ENCODE measurements around the gene MMP25. TPM values are rescaled to one million over a fixed set of nuclear protein-coding genes. Genes with fewer than 3 reads are reported as not detected.
"Not testable (repeated sequence)": the region's sequence is repeated elsewhere in the genome, so short reads cannot be mapped to it uniquely, and the experiment has no call there.

The MMP25 gene
- polyA plus RNA-seq, 1 donor: 1.9 TPM

GRCh38 chr16:3029491-3030221 is 16.7 kb upstream of the MMP25 start:
- no peak for DNase-seq (ENCODE audit: low read depth)

DNA sequence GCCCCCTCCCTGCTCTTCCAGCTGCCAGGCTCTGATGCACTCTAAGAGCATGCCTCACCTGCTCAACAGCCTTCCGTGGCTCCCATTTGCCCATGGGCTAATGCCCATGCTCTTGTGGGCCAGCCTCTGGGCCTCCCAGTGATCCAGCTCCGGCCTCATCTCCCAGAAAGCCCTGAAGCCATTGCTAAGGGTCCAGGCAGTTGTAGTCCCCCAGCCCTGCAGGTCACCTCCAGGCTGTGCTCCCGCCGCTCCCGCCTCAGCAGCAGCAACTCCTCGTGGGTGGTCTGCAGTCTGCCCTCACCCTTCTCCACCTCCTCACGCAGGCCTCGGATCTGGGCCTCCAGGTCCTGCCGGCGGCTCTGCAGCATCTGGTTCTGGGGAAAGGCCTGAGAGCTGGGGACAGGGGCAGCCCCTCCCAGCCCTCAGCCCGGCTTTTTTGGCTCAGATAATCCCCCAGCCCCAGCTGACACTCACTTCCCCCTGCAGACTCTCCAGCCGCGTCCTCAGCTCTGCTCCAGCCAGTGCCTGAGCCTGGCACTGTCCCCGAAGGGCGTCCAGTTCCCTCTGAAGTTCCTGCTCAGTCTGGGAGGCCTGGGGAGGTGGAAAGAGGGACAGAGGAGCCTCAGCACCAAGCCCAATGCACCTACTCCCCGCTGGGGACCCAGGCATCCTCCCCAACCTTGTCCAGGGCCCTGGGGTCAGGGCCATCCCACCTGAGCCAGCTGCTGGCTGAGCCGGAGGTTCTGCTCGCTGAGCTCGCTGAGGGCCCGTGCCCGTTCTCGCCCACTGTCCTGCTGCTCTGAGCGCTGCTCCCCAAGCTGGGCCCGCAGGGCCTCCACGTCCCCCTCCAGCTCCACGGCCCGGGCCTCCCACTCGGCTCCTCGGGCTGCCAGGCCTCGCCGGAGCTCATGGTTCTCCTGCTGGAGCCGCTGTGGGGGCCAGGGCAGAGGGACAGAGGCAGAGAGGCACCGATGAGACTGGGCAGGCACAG is 15.8 kb upstream of the MMP25 start:
- DNase-seq (ENCODE audit: low read depth): no peak

GRCh38 chr16:3032624-3033023 is 13.7 kb upstream of the MMP25 start:
- DNase-seq (ENCODE audit: low read depth): no peak

GRCh38 chr16:3035289-3035971 is 10.9 kb upstream of the MMP25 start:
- DNase-seq (ENCODE audit: low read depth): no peak

DNA sequence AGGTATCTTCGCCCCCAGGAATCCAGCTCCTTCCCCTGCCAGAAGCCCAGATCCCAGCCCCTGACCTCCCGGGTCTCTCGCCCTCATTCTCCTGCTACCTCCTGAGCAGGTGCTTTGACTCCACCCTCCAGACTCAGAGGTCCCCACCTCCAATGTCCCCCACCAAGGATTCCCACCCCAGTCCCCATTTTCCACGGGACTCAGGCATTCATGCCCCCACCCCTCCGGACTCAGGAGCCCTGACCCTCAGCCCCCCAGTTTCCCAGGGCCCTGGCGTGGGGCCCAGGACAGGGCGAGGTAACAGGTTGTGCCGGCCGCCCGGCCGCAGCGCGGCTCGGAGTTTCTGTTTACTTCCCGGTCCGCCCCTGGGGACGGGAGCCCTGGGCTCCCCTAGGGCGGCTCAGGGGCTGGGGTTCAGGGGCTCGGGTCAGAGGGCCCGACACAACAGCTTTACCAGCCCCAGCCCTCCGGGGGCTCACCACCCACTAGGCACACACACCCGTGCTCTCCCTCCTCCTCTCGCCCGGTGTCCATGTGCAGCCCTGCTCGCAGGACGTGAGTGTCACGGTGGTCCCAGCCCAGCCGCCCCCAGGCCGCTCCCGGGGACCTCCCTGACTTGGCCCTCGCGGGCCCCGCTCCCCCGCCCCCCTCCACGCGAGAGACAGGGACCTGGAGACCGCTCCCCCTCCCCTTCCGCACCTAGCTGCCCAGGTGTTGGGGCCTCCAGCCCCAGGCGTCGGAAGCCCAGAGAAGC is 10.2 kb upstream of the MMP25 start:
- no peak for DNase-seq (ENCODE audit: low read depth)

GRCh38 chr16:3036726-3037315 is 9.5 kb upstream of the MMP25 start, which contains the start of gene BICDL2:
TSS of gene BICDL2 (minus strand) at chr16:3036944. CDS start at chr16:3035496, 1,448 bp downstream.
- DNase-seq (ENCODE audit: low read depth): no peak

- no peak for DNase-seq (ENCODE audit: low read depth)
Measured at GRCh38 chr16:3038256-3038655, 8.1 kb upstream of the MMP25 start.

DNA sequence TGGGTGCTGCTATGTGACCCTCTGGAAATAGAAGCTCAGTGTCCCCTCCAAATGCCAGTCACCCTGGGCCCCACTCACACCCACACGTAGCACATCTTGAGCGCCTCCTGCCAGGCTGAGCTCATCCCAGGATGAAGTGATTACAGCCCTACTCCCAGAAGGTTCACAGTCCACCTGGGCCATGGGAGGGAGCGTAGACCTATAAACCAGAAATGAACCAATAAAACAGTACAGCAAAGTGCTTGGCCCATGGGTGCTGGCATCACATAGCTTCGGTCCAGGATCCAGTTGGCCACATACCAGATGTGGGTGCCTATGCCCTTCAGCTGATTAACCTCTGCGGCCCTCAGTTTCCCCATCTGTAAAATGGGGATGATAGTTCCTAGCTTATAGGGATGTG is 7.5 kb upstream of the MMP25 start:
- no peak for DNase-seq (ENCODE audit: low read depth)

- no peak for DNase-seq (ENCODE audit: low read depth)
Measured at GRCh38 chr16:3042376-3042775, 4.0 kb upstream of the MMP25 start.

DNA sequence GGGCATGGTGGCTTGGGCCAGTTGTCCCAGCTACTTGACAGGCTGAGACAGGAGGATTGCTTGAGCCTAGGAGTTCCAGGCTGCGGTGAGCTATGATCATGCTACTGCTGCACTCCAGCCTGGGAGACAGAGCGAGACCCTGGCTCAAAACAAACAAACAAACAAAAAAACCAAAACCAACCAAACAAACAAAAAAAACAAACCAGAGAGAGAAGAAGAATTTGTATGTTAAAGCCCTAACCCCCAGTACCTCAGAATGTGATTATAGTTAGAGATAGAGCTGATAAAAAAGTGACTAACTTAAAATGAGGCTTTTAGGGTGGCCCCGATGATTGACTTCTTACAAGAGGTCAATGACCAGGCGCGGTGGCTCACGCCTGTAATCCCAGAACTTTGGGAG is 1.7 kb upstream of the MMP25 start:
- no peak for DNase-seq (ENCODE audit: low read depth)

DNA sequence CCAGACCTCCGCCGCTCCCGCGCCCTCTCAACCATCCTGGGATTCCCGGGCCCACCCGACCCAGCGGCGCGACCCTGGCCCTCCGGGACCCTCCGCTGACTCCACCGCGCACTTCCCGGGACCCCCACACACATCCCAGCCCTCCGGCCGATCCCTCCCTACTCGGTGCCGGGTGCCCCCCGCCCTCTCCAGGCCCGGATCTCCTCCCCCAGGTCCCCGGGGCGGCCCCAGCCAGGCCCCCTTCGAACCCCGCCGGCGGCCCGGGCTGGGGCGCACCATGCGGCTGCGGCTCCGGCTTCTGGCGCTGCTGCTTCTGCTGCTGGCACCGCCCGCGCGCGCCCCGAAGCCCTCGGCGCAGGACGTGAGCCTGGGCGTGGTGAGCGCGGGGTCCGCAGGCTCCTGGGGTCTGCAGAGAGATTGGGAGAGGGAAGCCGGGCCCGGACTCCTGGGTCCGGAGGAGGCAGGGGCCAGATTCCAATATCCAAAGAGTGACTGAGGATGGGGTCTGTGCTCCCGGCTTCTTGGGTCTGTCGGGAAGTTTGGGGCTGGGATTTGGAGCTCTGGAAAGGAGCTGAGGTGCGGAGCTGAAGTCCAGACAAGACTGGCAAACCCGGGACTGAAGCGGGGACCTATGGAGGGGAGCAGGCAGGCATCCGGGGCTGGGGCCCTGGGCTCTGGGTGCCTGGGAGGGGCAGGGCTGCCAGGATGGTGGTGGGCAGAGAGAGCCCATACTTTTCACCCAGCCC is 453 bp downstream of the MMP25 start:
- DNase-seq (ENCODE audit: low read depth): no peak

GRCh38 chr16:3047387-3047720 is 993 bp downstream of the MMP25 start:
- DNase-seq (ENCODE audit: low read depth): no peak

GRCh38 chr16:3049921-3050481 is 3.6 kb downstream of the MMP25 start:
- DNase-seq (ENCODE audit: low read depth): no peak

- DNase-seq (ENCODE audit: low read depth): no peak
Measured at GRCh38 chr16:3050487-3050886, 4.1 kb downstream of the MMP25 start.

DNA sequence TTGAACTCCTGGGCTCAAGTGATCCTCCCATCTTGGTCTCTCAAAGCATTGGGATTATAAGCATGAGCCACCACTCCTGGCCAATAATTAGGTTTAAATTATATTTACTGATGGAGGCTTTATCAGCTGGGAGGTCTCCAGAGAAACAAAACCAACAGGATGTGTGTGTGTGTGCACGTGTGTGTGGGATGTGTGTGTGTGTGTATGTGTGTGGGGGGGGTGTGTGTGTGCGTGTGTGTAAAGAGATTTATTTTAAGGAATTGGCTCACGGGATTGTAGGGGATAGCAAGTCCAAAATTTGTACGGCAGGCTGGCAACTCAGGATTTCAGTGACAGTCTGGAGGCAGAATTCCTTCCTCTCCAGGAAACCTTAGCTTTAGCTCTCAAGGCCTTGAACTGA is 4.6 kb downstream of the MMP25 start:
- no peak for DNase-seq (ENCODE audit: low read depth)

GRCh38 chr16:3051494-3051893 is 5.1 kb downstream of the MMP25 start:
- DNase-seq (ENCODE audit: low read depth): no peak

DNA sequence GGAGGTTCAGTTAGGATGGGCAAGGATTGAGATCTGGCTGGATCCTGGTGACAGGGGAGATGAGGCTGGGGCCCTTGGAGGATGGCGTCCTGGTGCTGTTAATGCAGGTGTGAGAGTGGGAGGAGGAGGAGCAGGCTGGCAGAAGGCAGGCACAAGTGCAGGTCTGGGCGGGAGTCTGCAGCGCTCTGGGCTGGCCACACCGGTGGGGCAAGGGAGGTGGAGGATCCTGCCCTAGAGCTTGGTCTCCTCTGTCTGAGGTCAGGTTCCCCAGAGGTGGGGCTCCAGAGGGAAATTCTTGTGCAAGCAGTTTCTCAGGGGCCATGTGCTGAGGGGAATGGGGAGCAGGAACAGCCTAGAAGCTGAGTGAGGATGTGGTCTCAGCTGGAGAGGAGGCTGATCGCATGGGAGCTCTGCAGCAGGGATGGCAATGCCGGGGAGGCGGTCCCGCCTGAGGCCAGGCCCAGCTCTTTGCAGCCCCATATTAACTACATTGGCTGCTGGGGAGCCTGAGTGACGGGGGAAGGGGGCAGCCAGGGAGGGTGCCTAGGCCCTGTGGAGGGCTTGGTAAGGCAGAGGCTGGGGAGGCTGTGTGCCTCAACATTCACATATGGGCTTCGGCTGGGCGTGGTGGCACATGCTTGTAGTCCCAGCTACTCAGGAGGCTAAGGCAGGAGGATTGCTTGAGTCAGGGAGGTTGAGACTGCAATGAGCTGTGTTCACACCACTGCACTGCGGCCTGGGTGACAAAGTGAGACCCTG is 6.4 kb downstream of the MMP25 start:
- DNase-seq (ENCODE audit: low read depth): not testable (repeated sequence)

DNA sequence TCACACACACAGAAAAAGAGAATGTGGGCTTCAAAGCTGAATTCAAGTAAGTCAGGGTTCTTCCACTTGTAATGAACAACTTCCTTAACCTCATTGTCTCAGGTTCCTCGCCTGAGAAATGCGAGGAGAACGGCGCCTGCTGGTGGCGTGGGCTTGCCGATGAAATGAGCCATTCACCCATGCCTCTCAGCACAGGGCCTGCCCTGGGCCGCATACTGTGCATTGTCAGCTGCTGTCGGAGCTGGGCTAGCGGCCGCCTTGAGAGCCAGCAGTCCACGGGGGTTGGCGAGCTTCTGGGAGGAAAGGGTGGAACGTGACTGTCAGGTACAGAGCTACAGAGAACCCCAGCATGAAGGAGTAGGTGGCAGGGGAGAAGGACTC is 7.0 kb downstream of the MMP25 start:
- DNase-seq (ENCODE audit: low read depth): not testable (repeated sequence)

- no peak for DNase-seq (ENCODE audit: low read depth)
Measured at GRCh38 chr16:3054965-3055733, 8.8 kb downstream of the MMP25 start.
